Renal cortex interstitium (tissue), 11 donors: ENCODE data around the gene PPP2R2C. TPM values are rescaled to one million over a fixed set of nuclear protein-coding genes. Genes with fewer than 3 reads are reported as not detected.
A peak's percentile ranks its signal among the peaks of the same experiment; 100 is the strongest.

Experiments
- DNase-seq, 11 donors: peaks; one replicate each; pipeline ENCODE4 v3.0.0-alpha.2; 2013; ENCODE audit warnings: low read depth in 9 of 11, low spot score in 4 of 11; ENCODE audit errors: extremely low read depth in 1 of 11
- polyA plus RNA-seq, 3 donors: library from polyadenylated mRNA; unstranded; fragments of 120-200 nt; gene quantifications; one replicate each; pipeline ENCODE4 v1.2.1, GENCODE V29; 2013; ENCODE audit not compliant: insufficient read length in 3 of 3

PPP2R2C gene
- polyA plus RNA-seq, 3 donors: 0.17 to 0.65 (median 0.35) TPM

DNA sequence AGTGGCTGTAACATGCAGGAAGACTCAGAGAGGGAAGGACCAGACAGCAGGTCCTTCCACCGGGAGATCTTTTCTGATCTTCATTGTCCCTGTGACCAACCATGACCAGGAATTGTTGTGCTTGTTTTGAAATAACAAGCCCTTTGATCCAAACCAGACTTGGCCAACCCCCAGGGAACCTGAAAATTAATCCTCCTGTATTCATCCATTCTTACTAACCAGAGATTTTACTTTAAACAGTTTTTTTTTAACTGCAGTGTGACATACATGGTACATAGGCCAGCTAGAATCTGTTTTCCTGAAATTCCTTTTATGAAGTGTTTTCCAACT, 198.8 kb downstream of the PPP2R2C start:
- no peak for DNase-seq

DNA sequence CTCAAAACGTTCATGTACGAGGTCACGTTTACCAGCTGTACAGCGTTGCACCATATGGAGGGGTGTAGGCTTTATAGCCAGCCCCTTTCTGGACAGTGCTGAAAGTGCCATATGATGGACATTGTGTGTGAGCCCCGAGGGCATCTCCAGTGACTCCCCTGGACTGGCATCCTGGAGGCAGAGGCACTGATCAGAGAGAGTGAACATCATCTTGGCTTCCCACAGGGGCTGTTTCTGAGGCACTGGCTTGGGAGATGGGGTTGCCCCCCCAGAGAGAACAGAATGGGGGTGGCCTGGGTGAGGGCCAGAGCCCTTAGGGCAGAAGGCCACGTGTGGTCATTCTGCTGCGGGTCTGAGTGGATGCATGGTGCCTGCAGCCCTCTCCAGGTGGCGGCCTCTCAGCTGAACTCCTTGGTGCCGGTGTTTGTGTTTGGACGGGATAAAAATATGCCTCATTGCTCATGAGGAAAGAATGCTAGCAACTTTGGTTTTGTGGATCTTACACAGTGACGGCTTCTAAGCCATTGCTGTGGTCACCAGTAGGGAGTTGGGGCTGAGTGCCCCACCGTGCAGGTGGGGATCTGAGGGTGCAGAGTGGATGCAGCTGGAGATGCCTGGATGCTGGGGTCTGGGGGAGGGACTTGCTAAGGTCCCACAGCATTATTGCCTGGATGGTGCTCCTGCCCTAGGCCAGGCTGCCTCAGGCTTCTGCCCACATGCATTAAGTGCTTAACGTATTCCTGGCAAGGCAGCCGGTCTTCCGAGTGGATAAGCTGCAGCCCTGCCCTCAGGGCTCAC, 199.4 kb downstream of the PPP2R2C start:
- DNase-seq: peak in 1 of 11 donors; percentile 46

DNA sequence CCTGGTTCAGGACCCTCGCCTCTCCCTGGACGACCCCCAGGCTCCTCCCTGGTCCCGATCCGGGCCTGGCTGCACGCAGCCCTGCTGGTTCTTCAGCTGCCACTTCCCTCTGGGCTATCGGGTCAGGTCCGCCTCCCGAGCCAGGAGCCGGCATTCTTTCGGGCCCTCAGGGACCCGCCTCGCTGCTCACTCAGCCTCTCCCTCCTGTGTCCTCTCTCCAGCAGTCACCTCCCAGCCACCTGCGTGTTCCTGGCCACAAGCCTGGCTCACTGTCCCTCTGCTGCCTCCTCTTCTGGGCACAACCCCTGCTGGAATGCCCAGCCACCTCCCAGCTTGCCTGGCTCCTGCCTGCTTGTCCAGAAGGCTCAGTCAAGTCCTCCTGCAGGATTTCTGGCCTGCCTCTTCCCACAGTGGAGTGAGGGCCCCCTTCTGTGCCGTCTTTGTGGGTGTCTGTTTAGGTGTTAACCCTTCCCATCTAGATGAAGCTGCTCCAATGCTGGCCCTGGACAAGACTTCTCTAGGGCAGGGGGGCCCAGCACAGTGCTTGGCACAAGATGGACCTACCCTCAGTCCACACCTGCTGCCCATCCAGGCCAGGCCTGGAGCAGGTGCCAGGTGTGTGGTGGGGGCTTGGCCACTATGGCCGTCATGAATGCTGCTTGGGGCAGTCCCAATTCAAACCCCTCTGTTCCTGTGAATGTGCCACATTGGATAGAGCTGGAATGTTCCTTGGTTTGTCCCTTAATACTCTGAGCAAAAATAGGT, 200.5 kb downstream of the PPP2R2C start:
- no peak for DNase-seq

DNA sequence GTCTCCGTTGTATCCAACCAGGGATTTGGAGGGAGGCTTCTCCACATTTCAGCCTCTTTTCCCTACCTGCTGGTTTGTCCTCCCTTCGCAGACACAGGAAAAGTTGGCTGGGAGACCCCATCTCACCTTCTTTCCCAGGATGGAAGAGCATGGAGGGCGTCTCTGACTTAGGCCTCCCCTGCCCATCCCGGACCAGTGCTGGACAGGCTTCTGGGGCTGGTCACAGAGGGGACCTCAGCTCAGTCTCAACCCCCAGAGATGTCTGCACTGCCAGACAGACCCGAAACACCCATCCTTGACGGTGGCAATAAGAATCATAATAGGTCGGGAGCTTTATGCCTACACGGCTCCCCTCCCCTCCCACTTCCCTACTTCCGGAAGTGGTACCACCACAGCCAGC, 201.2 kb downstream of the PPP2R2C start:
- no peak for DNase-seq

DNA sequence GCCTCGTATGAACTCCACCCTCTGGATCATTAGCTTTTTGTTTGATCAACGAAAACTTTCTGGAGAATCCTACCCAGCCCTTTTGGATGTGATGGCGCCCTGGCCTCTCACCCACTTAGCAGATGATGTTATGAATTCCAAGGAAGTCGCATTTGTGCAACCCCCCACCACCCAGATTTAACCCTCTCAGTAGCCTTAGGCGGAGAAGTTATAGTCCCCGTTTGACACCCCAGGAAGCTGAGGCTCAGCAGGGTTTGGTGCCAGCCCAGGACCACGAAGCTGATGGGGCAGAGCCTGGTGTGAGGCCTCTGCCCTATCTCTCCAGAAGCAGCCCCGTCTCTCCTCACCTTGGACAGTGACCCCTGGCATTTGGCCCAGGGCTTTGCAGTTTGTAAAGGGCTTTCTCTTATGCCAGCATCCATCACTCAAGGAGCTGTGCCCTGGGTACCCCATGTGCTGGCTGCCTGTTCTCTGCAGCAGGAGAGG, 201.7 kb downstream of the PPP2R2C start:
- DNase-seq: no peak

Other genes with a start within 250 kb of the PPP2R2C start
- gene WFS1, start 202.8 kb downstream of the PPP2R2C start, polyA plus RNA-seq: 10 to 100 TPM; 20.1 to 29.3 (median 29.3) TPM
- 10 to 100 TPM; 14.1 to 18.5 (median 17.8) TPM for gene MAN2B2, start 102.6 kb upstream of the PPP2R2C start, polyA plus RNA-seq
- 100 to 1,000 TPM; 389 to 459 (median 458) TPM for gene MRFAP1, start 168.1 kb upstream of the PPP2R2C start, polyA plus RNA-seq
- gene S100P, start 221.3 kb upstream of the PPP2R2C start, polyA plus RNA-seq: 10 to 100 TPM in 1 of 3 donors, 1 to 10 TPM in 2; 5.4 to 11.8 (median 7.3) TPM
- 100 to 1,000 TPM; 108 to 141 (median 133) TPM for gene MRFAP1L1, start 237.3 kb upstream of the PPP2R2C start, polyA plus RNA-seq
- gene BLOC1S4, start 243.6 kb upstream of the PPP2R2C start, polyA plus RNA-seq: 10 to 100 TPM; 11.6 to 13.7 (median 11.7) TPM